GM12878 (cell line): Measurements from ENCODE around the gene SMG6. TPM values are rescaled to one million over a fixed set of nuclear protein-coding genes. Genes with fewer than 3 reads are reported as not detected.

ENCODE experiments used
- CREB1 ChIP-seq: IDR thresholded peaks from 2 replicates; pipeline ENCODE4 v1.6.1; 2012; ENCODE audit warnings: low read depth, mild to moderate bottlenecking, inconsistent platforms
- KAT2A ChIP-seq: conservative IDR thresholded peaks from 2 replicates; pipeline ENCODE4 v1.6.1; 2011; ENCODE audit warnings: low read depth, low read length; ENCODE audit not compliant: control insufficient read depth
- PAX5 ChIP-seq: IDR thresholded peaks from 2 replicates; pipeline ENCODE4 v1.6.1; 2011; ENCODE audit warnings: low read depth, low read length, borderline replicate concordance
- TBL1XR1 ChIP-seq: IDR thresholded peaks from 2 replicates; pipeline ENCODE4 v1.6.1; 2012; ENCODE audit warnings: low read depth, low read length, improper control_type of control experiment
- polyA plus RNA-seq, 11 experiments: library from polyadenylated mRNA; depleted of rRNA in 4 of 11; unstranded in 6 of 11; stranded (reverse) in 5 of 11; fragments of >200 nt; fragmentation: Nextera tagmentation in 4 of 11; fragmentation: Illumina TruSeq in 1 of 11; extraction: Ambion mirVana in 4 of 11; extraction: Trizol in 1 of 11; gene quantifications; 1 replicate in 1 of 11; 2 replicates in 10 of 11; pipeline versions ENCODE4 v1.2.1 to v1.2.3, GENCODE V29; 2011 to 2016; ENCODE audit warnings: inconsistent platforms in 2 of 11, missing spikeins in 2 of 11, low read depth in 1 of 11
- total RNA-seq, 4 experiments: library from RNA; depleted of rRNA in 3 of 4; stranded (reverse); fragments of >200 nt in 3 of 4; fragmentation: Illumina TruSeq in 1 of 4; extraction: Trizol in 1 of 4; gene quantifications; 2 replicates each; pipeline versions ENCODE4 v1.2.1 to v1.2.3, GENCODE V29; 2013 to 2021
- TF ChIP-seq, protein P1 (sequence below): fragments of 450-650 bp; IDR thresholded peaks from 2 replicates; pipeline ENCODE4 v1.6.1; 2017; ENCODE audit warnings: mild to moderate bottlenecking, moderate library complexity
- TF ChIP-seq, protein P2 (sequence below): IDR thresholded peaks from 2 replicates; pipeline ENCODE4 v1.6.1; 2011; ENCODE audit warnings: borderline replicate concordance, low read depth, mild to moderate bottlenecking, moderate library complexity, low read length; ENCODE audit not compliant: insufficient read depth, poor library complexity, severe bottlenecking

SMG6 gene
- total and polyA plus RNA-seq, 10 of the 15 experiments (the other 5 are each of a cell fraction or from before 2014, with no cell fraction given) = 0.58 to 28.7 (median 15.7) TPM

DNA sequence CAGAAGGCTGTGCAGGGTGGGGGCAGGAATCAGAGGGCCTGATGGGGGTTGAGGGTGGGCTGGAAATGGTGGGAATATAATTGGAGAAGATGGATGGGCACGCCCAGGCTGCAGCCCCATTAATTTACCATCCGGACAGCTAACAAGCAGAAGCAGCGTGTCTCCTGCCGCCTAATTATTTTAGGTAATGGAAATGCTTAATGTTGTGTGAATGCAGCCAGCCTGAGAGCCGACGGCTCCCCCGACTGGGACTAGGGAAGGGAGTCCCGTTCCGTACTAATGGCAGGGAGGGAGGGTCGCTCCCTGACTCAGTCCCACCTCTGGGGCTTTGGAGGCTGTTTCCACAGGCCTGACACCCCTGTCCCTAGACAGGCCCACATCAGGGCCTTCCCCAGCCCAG, 266.4 kb downstream of the SMG6 start (continued):
- TF ChIP-seq, protein P1, sequence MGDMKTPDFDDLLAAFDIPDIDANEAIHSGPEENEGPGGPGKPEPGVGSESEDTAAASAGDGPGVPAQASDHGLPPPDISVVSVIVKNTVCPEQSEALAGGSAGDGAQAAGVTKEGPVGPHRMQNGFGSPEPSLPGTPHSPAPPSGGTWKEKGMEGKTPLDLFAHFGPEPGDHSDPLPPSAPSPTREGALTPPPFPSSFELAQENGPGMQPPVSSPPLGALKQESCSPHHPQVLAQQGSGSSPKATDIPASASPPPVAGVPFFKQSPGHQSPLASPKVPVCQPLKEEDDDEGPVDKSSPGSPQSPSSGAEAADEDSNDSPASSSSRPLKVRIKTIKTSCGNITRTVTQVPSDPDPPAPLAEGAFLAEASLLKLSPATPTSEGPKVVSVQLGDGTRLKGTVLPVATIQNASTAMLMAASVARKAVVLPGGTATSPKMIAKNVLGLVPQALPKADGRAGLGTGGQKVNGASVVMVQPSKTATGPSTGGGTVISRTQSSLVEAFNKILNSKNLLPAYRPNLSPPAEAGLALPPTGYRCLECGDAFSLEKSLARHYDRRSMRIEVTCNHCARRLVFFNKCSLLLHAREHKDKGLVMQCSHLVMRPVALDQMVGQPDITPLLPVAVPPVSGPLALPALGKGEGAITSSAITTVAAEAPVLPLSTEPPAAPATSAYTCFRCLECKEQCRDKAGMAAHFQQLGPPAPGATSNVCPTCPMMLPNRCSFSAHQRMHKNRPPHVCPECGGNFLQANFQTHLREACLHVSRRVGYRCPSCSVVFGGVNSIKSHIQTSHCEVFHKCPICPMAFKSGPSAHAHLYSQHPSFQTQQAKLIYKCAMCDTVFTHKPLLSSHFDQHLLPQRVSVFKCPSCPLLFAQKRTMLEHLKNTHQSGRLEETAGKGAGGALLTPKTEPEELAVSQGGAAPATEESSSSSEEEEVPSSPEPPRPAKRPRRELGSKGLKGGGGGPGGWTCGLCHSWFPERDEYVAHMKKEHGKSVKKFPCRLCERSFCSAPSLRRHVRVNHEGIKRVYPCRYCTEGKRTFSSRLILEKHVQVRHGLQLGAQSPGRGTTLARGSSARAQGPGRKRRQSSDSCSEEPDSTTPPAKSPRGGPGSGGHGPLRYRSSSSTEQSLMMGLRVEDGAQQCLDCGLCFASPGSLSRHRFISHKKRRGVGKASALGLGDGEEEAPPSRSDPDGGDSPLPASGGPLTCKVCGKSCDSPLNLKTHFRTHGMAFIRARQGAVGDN = no peak
- TF ChIP-seq CREB1 = no peak
- no peak for TF ChIP-seq TBL1XR1
- TF ChIP-seq, protein P2, sequence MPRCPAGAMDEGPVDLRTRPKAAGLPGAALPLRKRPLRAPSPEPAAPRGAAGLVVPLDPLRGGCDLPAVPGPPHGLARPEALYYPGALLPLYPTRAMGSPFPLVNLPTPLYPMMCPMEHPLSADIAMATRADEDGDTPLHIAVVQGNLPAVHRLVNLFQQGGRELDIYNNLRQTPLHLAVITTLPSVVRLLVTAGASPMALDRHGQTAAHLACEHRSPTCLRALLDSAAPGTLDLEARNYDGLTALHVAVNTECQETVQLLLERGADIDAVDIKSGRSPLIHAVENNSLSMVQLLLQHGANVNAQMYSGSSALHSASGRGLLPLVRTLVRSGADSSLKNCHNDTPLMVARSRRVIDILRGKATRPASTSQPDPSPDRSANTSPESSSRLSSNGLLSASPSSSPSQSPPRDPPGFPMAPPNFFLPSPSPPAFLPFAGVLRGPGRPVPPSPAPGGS = no peak
- TF ChIP-seq PAX5 = no peak
- TF ChIP-seq KAT2A = no peak
